SK-N-MC (cell line): Measurements from ENCODE around the gene NFIX.

Experiments
- EZH2 ChIP-seq: fragments of 200-600 bp; sonication (generic); IDR thresholded peaks from one replicate; pipeline ENCODE4 v1.6.1; 2017; ENCODE audit warnings: antibody characterized with exemption
- POLR2AphosphoS5 ChIP-seq: IDR thresholded peaks from 2 replicates; pipeline ENCODE4 v1.6.1; 2012; ENCODE audit warnings: mild to moderate bottlenecking, low read depth, low read length, borderline replicate concordance

DNA sequence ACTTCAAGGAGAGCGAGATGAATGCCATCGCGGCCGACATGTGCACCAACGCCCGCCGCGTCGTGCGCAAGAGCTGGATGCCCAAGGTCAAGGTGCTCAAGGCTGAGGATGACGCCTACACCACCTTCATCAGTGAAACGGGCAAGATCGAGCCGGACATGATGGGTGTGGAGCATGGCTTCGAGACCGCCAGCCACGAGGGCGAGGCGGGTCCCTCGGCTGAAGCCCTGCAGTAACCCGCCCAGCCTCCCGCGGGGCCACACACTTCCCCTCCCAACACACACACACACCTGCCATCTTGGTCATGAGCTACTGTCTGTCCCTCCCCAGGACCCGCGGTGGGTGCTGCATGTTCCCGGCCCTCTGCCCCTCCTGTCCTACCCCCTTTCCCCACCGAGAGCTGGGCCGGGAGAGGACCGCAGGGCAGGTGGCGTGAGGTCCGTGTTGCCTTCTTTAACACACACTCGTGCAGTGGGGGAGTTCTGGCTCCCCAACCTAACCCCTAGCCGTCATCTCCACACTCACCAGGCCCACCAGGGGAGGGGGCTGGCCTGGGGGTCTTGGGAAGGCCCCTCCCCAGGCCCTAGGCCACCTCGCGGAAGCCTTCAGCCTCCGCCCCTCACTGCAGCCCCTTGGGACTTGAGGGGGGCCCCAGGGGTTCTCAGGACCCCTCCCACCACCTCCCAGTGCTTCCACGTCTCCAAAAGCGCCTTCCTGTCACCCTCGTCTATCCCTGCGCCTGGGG lies 143.1 kb downstream of the NFIX start:
- TF ChIP-seq EZH2 (no peak), POLR2AphosphoS5 (peak; percentile 13; the same call in 1 of the 2 replicates)
